ENCODE data around the gene PTPRN2.

GRCh38 chr7:158025686-158026600 is 561.7 kb downstream of the PTPRN2 start:
- TF ChIP-seq CTCF (conservative IDR thresholded peaks at IDR 0.05; ENCODE audit: low read length), result no peak
- no peak for TF ChIP-seq EZH2phosphoT487 (IDR thresholded peaks at IDR 0.05; ENCODE audit: borderline replicate concordance, low read depth, low read length)

Data from OCI-LY7 (cell line).